Urinary bladder (tissue), 4 donors: ENCODE results near the gene RNF207. TPM values are rescaled to one million over a fixed set of nuclear protein-coding genes. Genes with fewer than 3 reads are reported as not detected.

Source experiments
- DNase-seq: peaks from one replicate; pipeline ENCODE4 v3.0.0-alpha.2; 2015; ENCODE audit errors: extremely low spot score
- H3K27ac ChIP-seq: one replicate; pipeline ENCODE4 v1.5.1; 2013; ENCODE audit warnings: low read depth, mild to moderate bottlenecking, moderate library complexity
- H3K36me3 ChIP-seq: one replicate; pipeline ENCODE4 v1.6.1; 2013; ENCODE audit warnings: mild to moderate bottlenecking, moderate library complexity; ENCODE audit not compliant: insufficient read depth
- H3K4me1 ChIP-seq: one replicate; pipeline ENCODE4 v1.6.1; 2013; ENCODE audit warnings: mild to moderate bottlenecking, moderate library complexity; ENCODE audit not compliant: insufficient read depth
- H3K4me3 ChIP-seq: one replicate; pipeline ENCODE4 v1.5.1; 2013; ENCODE audit warnings: low read depth, low read length
- WGBS: extraction: QIAGEN DNeasy Blood & Tissue Kit; methylation state at CpG from one replicate; pipeline ENCODE4 v1.1.7; 2013; 5-methylcytosine and 5-hydroxymethylcytosine counted together
- polyA plus RNA-seq: library from polyadenylated mRNA; stranded (reverse); fragments of 200-250 nt; gene quantifications from one replicate; pipeline ENCODE4 v1.2.3, GENCODE V29; 2013
- total RNA-seq: library from RNA; depleted of rRNA; stranded (reverse); fragments of >200 nt; gene quantifications from one replicate; pipeline ENCODE4 v1.2.3, GENCODE V29; 2014
- donor health status: healthy with polysubstance abuse.
- donor health status: healthy.

The RNF207 gene, protein sequence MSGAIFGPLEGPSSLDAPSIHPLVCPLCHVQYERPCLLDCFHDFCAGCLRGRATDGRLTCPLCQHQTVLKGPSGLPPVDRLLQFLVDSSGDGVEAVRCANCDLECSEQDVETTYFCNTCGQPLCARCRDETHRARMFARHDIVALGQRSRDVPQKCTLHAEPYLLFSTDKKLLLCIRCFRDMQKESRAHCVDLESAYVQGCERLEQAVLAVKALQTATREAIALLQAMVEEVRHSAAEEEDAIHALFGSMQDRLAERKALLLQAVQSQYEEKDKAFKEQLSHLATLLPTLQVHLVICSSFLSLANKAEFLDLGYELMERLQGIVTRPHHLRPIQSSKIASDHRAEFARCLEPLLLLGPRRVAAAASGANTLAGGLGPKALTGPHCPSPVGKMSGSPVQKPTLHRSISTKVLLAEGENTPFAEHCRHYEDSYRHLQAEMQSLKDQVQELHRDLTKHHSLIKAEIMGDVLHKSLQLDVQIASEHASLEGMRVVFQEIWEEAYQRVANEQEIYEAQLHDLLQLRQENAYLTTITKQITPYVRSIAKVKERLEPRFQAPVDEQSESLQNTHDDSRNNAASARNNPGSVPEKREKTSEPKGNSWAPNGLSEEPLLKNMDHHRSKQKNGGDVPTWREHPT
- total RNA-seq (12.8 TPM), polyA plus RNA-seq (14.1 TPM)

DNA sequence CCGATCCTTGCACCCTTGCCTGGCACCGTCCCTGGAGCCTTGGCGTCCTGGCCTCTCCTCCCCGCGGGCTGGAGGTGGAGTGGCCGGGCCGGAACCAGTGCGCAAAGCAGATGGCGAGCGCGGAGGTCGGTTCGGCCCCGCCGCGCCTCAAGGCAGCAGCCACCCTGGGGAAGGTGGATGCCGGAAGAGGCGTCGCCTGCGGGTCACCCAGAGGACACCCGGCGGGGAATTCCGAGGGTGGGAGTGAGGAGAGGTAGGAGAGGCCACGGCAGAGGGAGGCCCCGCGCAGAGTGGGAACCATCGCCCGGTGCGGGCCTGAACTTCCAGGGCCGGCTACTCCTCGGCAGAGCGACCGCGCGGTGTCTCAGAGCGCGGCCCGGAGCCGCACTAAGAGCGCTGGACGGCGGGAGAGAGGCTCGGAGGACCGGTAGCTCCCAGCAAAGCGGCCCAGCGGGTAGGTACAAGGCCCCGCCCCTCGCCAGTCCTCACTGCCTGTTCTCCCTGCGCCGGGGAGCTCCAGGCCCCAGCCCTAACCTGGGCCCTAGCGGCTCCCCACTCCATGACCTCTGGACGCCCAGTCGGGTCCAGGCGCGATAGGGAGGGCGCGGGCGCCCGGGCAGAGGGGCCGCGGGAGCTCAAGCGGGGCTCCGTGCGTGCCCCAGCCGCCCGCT, at the start of gene RNF207:
Gene RNF207 (plus strand): TSS at position 271 of the 671 bp plus-strand sequence. CDS start 417 bp downstream, outside the sequence.
- 1% methylated on average over 66 of the region's 66 CpGs for WGBS
- no peaks in the 10 kb centered on the region for H3K36me3 ChIP-seq
- peak within 1 kb of the TSS; percentile 45 for H3K4me3 ChIP-seq
- peak within 1 kb of the TSS; percentile 75 for H3K27ac ChIP-seq
- H3K4me1 ChIP-seq: peaks cover 1% of the 10 kb centered on the region
- peak; percentile 70 for DNase-seq

- WGBS: 53% methylated on average over 2 of the region's 2 CpGs
- no peak overlapping the region for H3K27ac ChIP-seq
Measured at GRCh38 chr1:6157132-6157527, 48.8 kb upstream of the RNF207 start.

GRCh38 chr1:6157528-6158174, 48.3 kb upstream of the RNF207 start:
- Histone ChIP-seq H3K36me3 (no peaks in the 10 kb centered on the region), H3K27ac (no peak overlapping the region), H3K4me1 (no peaks in the 10 kb centered on the region), H3K4me3 (no peak overlapping the region)
- WGBS: 69% methylated on average over 15 of the region's 15 CpGs
- DNase-seq: no peak

More at GRCh38 chr1:6157132-6157527, 48.8 kb upstream of the RNF207 start:
- no peak for DNase-seq
- Histone ChIP-seq H3K4me3 (no peak overlapping the region), H3K4me1 (no peaks in the 10 kb centered on the region), H3K36me3 (no peaks in the 10 kb centered on the region)

DNA sequence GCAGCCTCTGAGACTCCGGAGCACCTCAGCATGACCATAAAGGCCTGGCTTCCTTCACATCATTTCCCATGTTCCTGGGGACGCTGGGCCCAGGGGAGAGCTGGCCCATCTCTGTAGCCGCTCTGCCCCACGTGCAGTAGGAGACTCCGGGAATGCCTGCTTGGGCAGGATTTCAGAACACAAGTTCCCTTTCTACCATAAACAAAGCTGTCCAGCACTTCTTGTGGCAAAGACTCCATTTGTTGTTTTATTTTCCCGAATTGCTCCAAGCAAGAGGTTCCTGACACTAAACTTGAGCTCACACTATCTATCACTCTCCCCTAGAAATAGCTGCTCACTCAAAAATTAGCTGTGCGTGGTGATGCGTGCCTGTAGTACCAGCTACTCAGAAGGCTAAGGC, 47.7 kb upstream of the RNF207 start:
- no peaks in the 10 kb centered on the region for H3K4me1 ChIP-seq
- no peak for DNase-seq
- H3K27ac ChIP-seq: no peak overlapping the region
- 74% methylated on average over 8 of the region's 8 CpGs for WGBS
- no peak overlapping the region for H3K4me3 ChIP-seq
- H3K36me3 ChIP-seq: no peaks in the 10 kb centered on the region

- DNase-seq: no peak
- Histone ChIP-seq H3K27ac (no peak overlapping the region), H3K36me3 (no peaks in the 10 kb centered on the region), H3K4me3 (no peak overlapping the region), H3K4me1 (no peaks in the 10 kb centered on the region)
- WGBS: 79% methylated on average over 7 of the region's 7 CpGs
Measured at GRCh38 chr1:6162341-6162740, 43.6 kb upstream of the RNF207 start.

DNA sequence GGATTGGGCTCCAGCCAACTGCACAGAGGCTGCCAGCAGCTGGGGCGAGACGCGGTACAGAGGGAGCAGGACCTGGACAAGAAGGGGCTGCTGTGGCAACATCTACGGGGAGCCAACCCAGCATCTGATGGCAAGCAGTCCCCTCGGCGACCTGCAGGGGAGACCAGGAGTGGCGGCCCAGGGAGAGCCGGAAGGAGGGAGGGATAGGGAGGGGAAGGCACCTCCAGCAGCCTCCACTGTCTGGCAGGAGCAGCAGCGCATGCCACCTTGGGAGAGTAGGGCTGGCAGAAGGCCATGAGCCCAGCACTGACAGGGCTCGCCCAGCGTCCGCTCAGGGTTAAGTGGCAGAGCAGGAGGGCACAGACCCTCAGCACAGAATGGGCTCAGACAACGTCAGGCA, 43.1 kb upstream of the RNF207 start:
- Histone ChIP-seq H3K36me3 (no peaks in the 10 kb centered on the region), H3K4me1 (no peaks in the 10 kb centered on the region), H3K4me3 (no peak overlapping the region), H3K27ac (no peak overlapping the region)
- no peak for DNase-seq
- WGBS: 65% methylated on average over 13 of the region's 13 CpGs

GRCh38 chr1:6163191-6163972, 42.5 kb upstream of the RNF207 start:
- WGBS: 78% methylated on average over 15 of the region's 15 CpGs
- H3K36me3 ChIP-seq: no peaks in the 10 kb centered on the region
- H3K4me1 ChIP-seq: no peaks in the 10 kb centered on the region
- DNase-seq: no peak
- H3K27ac ChIP-seq: no peak overlapping the region
- H3K4me3 ChIP-seq: no peak overlapping the region

GRCh38 chr1:6163973-6164617, 41.8 kb upstream of the RNF207 start:
- no peaks in the 10 kb centered on the region for H3K4me1 ChIP-seq
- DNase-seq: no peak
- WGBS: 68% methylated on average over 19 of the region's 19 CpGs
- no peak overlapping the region for H3K4me3 ChIP-seq
- H3K27ac ChIP-seq: no peak overlapping the region
- no peaks in the 10 kb centered on the region for H3K36me3 ChIP-seq

DNA sequence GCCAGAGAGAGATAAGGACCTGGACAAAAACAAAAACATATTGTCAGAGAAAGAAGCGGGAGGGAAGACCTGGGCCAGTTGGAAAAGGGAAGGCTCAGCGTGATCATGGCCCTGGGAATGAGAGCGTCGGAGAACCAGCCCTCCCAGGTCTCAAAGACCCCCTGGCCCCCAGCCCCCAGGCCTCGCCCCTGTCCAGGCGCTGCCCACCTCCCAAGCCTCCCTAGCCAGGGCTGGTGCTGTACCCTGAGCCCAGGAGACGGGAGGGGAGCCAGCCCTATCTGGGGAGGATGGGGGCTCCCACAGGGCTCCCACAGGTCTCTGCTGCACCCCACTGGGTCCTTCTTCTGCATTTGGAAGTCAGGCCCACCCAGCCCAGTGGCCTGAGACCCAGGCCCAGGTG, 40.9 kb upstream of the RNF207 start:
- DNase-seq: no peak
- 64% methylated on average over 7 of the region's 7 CpGs for WGBS
- Histone ChIP-seq H3K4me1 (no peaks in the 10 kb centered on the region), H3K4me3 (no peak overlapping the region), H3K36me3 (no peaks in the 10 kb centered on the region), H3K27ac (no peak overlapping the region)

- Histone ChIP-seq H3K36me3 (no peaks in the 10 kb centered on the region), H3K27ac (no peak overlapping the region), H3K4me3 (no peak overlapping the region), H3K4me1 (no peaks in the 10 kb centered on the region)
- no peak for DNase-seq
- 68% methylated on average over 12 of the region's 12 CpGs for WGBS
Measured at GRCh38 chr1:6165441-6165985, 40.4 kb upstream of the RNF207 start.

GRCh38 chr1:6166221-6166620, 39.7 kb upstream of the RNF207 start:
- WGBS: 58% methylated on average over 10 of the region's 10 CpGs
- DNase-seq: no peak
- Histone ChIP-seq H3K36me3 (no peaks in the 10 kb centered on the region), H3K27ac (no peak overlapping the region), H3K4me3 (no peak overlapping the region), H3K4me1 (no peaks in the 10 kb centered on the region)

DNA sequence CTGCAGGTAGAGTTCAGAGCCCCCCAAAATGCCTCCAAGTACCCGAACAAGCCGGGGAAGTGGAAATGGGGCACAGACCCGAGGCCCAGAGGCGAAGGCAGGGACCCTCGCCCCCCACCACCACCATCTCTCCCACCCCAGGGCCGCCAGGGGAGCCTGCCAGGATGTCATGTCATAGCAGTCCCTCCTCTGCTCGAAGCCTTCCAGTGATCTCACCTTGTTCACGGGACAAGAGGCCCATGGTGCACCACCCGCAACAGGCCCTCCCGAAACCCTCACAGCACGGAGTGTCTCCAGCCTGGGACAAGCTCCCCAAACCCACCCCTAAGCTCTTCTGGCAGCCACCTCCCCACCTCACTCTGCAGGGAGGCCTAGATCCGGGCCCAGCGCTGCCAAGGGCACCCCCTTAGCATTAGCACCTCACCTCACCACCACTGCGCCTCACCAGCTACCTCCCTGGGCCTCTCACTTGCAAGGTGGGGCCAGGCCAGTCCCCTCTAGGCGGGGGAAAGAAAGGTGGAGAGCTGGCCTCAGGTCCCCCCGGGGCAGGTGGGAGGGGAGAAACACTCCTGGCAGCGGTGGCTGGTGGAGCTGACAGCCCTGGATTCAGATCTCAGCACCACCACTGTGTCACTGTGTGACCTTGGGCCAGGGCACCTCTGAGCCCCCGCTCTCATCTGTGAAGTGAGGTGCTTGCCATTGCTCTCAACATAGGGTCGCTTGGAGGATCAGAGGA, 39.1 kb upstream of the RNF207 start:
- no peak overlapping the region for H3K27ac ChIP-seq
- no peaks in the 10 kb centered on the region for H3K4me1 ChIP-seq
- WGBS: 82% methylated on average over 19 of the region's 19 CpGs
- no peak overlapping the region for H3K4me3 ChIP-seq
- DNase-seq: no peak
- no peaks in the 10 kb centered on the region for H3K36me3 ChIP-seq
